ENCODE data around the gene MEMO1.
"Not testable (repeated sequence)": the region's sequence is repeated elsewhere in the genome, so short reads cannot be mapped to it uniquely, and the experiment has no call there.

MEMO1 gene

GRCh38 chr2:32010670-32011484, at the start of gene MEMO1:
Gene MEMO1 (minus strand): TSS chr2:32011008. CDS start chr2:32010247, 761 bp downstream.
- DNase-seq (ENCODE audit: low spot score) = peak; percentile 94

GRCh38 chr2:32060266-32060665, 49.5 kb upstream of the MEMO1 start:
- DNase-seq (ENCODE audit: low spot score) = no peak

- DNase-seq (ENCODE audit: low spot score) = no peak
Observed at GRCh38 chr2:32058130-32058529, 47.3 kb upstream of the MEMO1 start.

GRCh38 chr2:32054583-32054982, 43.8 kb upstream of the MEMO1 start:
- not testable (repeated sequence) for DNase-seq (ENCODE audit: low spot score)

- DNase-seq (ENCODE audit: low spot score) = no peak
Observed at GRCh38 chr2:32051836-32052439, 41.1 kb upstream of the MEMO1 start.

- no peak for DNase-seq (ENCODE audit: low spot score)
Observed at GRCh38 chr2:32043561-32043960, 32.8 kb upstream of the MEMO1 start.

- peak; percentile 95 for DNase-seq (ENCODE audit: low spot score)
Observed at GRCh38 chr2:32039447-32040219, 28.8 kb upstream of the MEMO1 start, which contains the start of gene DPY30. Gene DPY30 (minus strand): TSS chr2:32039805. CDS start chr2:32039456, 349 bp downstream.

GRCh38 chr2:32034198-32034887, 23.5 kb upstream of the MEMO1 start:
- not testable (repeated sequence) for DNase-seq (ENCODE audit: low spot score)

- DNase-seq (ENCODE audit: low spot score) = not testable (repeated sequence)
Observed at GRCh38 chr2:32018789-32019482, 8.1 kb upstream of the MEMO1 start.

GRCh38 chr2:32012872-32013271, 2.1 kb upstream of the MEMO1 start:
- DNase-seq (ENCODE audit: low spot score) = no peak

GRCh38 chr2:32011485-32011960, 715 bp upstream of the MEMO1 start:
- DNase-seq (ENCODE audit: low spot score) = no peak

GRCh38 chr2:32010280-32010669, 533 bp downstream of the MEMO1 start:
- not testable (repeated sequence) for DNase-seq (ENCODE audit: low spot score)

- peak; percentile 22 for DNase-seq (ENCODE audit: low spot score)
Observed at GRCh38 chr2:32009516-32010256, 1.1 kb downstream of the MEMO1 start.

- peak; percentile 14 for DNase-seq (ENCODE audit: low spot score)
Observed at GRCh38 chr2:32008805-32009515, 1.8 kb downstream of the MEMO1 start.

GRCh38 chr2:32007121-32007391, 3.8 kb downstream of the MEMO1 start:
- no peak for DNase-seq (ENCODE audit: low spot score)

- DNase-seq (ENCODE audit: low spot score) = no peak
Observed at GRCh38 chr2:32005371-32005976, 5.3 kb downstream of the MEMO1 start.

- DNase-seq (ENCODE audit: low spot score) = no peak
Observed at GRCh38 chr2:32003791-32004190, 7.0 kb downstream of the MEMO1 start.

GRCh38 chr2:32002406-32002805, 8.4 kb downstream of the MEMO1 start:
- DNase-seq (ENCODE audit: low spot score) = no peak

GRCh38 chr2:31999438-31999837, 11.4 kb downstream of the MEMO1 start:
- DNase-seq (ENCODE audit: low spot score) = no peak
